ENCODE results near the gene CREB1.

CREB1 gene

DNA sequence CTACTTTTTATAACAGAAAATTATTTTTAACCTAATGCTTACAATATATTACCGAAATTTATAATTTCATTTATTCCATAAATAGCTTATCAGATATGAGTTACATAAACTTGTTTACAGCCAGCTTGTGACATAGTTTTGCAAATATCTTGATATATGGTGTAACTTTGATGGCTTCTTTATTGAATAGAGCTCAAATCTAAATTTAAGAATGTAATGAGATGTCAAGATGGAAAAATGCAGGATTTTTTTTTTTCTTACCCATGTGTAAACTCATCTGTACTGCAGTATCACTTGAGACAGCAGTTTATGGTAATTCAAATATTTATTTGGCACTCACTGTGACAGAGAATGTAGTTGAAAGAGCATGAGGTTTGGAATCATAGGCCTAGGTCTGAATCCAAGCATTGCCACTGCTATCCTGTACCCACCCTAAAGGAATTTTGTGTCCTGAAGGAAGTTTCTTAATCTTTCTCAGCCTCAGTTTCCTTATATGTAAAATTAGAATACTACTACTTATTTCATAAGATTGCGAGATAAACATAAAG, 3.8 kb downstream of the CREB1 start:
- no peak overlapping the region for H3K4me3 ChIP-seq (ENCODE audit: low read depth, low read length)
- no peak for DNase-seq (ENCODE audit: low read depth)

DNA sequence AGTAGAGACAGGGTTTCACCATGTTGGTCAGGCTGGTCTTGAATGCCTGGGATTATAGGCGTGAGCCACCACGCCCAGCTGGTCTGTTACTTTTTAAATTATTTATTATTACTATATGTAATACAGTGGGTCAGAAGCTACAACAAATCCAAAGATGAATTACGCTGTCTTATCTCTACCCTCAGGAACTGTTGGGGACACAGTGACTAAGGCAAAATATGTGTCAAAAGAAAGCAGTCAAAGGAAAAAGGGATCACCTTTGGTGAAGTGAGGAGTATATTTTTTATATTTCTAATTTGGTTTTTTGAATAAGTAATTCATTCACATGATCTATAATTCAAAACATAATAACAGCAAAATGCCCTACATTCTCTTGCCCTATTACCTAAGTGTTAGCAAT, 4.7 kb downstream of the CREB1 start:
- H3K4me3 ChIP-seq (ENCODE audit: low read depth, low read length), result no peak overlapping the region

DNA sequence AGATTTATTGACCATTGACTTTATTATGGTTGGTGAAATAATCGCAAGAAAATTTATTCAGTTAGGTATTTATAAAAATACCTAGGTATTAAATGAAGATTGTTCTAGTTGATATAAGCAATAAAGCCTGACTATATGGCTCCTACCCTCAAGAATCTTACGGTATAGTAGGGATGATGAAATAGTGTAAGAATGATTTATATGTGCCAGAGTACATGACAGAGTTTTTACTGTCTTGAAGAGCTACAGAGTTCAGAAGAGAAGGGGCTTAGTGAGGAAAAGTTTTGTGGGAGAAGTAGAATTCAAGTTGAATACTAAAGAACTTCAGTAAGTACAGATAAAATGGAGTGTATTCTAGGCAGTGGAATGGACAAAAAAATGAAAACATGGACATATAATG, 9.7 kb downstream of the CREB1 start:
- no peak overlapping the region for H3K4me3 ChIP-seq (ENCODE audit: low read depth, low read length)
- no peak for DNase-seq (ENCODE audit: low read depth)

More for the DNA sequence above, 4.7 kb downstream of the CREB1 start:
- no peak for DNase-seq (ENCODE audit: low read depth)

DNA sequence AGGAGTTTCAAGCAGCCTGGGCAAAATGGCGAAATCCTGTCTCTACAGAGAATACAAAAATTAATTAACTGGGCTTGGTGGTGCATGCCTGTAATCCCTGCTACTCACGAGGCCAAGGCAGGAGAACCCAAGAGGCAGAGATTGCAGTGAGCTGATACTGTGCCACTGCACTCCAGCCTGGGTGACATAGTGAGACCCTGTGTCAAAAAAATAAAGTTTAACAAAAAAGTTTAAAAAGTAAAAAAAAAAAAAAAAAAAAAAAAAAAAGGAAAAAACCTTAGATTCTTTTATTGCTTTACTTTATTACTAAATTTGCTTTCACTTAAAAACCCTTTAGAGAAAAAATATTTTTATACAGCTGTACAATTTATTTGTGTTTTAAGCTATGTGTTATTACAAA, 10.7 kb downstream of the CREB1 start:
- DNase-seq (ENCODE audit: low read depth), result no peak
- no peak overlapping the region for H3K4me3 ChIP-seq (ENCODE audit: low read depth, low read length)

DNA sequence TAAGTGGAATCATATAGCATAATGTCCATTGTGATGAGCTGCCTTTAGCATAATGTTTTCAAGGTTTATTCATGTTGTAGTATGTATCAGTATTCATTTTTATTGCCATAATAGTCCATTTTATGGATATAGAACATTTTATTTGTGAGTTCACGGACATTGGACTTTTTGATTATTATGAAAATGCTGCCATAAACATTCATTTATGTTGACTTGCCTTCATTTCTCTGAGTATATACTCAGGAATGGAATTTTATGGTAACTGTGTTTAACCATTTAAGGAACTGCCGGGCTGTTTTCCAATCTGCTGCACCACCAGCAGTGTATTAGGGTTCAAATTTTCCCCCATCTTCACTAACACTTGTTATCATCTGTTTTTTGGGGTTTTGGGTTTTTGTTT, 12.2 kb downstream of the CREB1 start:
- no peak for DNase-seq (ENCODE audit: low read depth)
- H3K4me3 ChIP-seq (ENCODE audit: low read depth, low read length), result no peak overlapping the region

DNA sequence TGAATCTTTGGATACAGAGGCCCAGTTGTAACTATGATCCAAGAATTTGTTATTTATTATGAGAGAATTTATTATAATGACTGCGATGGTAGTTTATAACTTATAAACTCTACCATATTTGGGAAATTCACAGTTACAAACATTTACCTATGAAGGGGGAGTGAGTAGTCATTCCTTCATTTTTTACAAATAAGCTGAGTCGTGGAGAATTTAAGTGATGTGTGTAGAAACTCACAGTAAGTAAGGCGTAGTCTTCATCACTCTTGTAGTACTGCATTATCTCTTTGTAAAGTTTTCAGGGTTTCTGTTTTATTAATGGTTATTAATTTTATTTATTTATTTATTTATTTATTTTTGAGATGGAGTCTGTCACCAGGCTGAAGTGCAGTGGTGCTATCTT, 13.5 kb downstream of the CREB1 start:
- no peak overlapping the region for H3K4me3 ChIP-seq (ENCODE audit: low read depth, low read length)

DNA sequence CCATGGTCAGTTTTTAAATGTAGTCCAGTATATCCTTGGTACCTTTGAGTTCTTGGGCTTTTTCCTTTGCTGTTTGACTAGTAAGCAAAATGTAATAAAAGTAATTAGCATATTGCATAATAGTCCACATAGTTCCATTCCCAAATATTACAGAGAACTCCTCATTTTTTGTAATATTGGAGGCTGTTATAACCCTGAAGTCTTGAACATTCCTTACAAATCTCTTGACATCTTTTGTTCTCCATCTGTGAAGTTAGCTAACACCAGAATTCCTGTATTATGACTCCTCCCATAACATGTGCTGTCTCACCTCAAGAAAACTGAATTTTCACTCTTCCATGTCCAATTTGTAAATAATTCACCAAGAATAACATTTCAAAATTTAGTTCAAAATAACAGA, 17.1 kb downstream of the CREB1 start:
- H3K4me3 ChIP-seq (ENCODE audit: low read depth, low read length), result no peak overlapping the region
- no peak for DNase-seq (ENCODE audit: low read depth)

More for the DNA sequence above, 13.5 kb downstream of the CREB1 start:
- DNase-seq (ENCODE audit: low read depth), result no peak

DNA sequence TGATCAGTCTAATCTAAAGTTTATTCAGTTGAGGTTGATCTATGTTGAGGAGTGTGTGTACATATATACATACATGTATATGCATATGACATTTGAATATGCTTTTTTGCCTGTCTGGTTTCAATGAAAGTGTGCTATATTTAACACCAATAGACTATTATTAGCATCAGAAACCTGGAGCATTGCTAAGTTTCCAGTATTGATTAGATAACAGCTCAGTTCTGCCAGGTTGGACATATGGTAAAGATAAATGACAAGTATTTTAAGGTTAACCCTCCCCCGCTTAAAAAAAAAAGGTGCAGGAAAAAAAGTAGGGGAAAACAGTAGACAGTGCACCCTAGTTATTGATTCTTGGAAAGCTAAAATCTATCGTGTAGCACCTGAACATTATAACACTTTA, 19.4 kb downstream of the CREB1 start:
- no peak overlapping the region for H3K4me3 ChIP-seq (ENCODE audit: low read depth, low read length)
- DNase-seq (ENCODE audit: low read depth), result no peak

DNA sequence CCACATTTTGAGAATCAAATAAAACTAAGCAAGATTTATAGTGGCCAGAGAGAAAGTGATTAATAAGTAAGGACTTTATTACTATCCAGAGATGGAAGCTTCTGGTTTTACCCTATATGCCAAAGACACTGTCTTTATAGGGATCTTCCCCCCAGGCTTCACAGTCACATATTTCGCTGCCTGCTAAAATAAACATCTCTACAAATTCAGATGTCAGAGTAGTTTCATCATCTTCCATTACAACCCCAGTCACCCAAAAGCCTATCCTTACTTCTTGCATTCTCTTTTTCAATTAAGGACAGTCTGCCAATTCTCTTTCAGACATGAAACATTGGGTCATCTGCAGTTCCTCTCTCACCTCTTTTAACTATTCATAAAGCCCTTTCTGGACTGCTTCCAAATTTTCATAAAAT, 28.3 kb downstream of the CREB1 start:
- DNase-seq (ENCODE audit: low read depth), result peak; percentile 84
- H3K4me3 ChIP-seq (ENCODE audit: low read depth, low read length), result no peak overlapping the region

DNA sequence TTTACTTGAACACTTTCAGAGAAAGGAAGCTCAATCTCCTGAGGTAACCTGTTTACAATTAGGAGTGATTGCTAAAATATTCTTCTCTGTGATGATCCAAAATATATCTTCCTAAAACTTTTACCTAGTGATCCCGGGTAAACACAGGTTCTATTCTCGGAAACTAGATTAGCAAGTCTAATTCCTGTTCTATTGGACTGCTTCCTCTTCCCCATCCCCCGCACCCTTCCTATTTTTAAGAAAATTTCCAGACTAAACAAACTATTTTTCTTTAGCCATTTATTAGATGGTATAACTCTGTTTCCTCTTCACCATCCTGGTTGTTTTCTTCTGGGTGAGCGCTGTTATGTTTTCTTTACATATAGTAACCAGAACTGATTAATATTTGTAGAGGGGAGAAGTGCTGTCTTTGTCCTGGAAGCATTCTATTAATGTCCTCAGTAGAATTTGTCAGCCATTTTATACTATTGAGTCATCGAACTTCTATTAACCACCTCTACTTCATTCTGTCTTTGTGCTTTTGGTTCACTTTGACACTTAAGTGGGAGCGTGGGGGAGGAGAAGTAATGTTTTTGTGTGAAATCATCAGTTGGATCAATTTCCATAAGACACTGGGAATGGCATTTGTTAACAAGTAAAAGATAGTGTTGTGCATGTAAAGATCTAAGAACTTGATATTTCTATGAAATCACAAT, 31.8 kb downstream of the CREB1 start:
- no peak for DNase-seq (ENCODE audit: low read depth)

DNA sequence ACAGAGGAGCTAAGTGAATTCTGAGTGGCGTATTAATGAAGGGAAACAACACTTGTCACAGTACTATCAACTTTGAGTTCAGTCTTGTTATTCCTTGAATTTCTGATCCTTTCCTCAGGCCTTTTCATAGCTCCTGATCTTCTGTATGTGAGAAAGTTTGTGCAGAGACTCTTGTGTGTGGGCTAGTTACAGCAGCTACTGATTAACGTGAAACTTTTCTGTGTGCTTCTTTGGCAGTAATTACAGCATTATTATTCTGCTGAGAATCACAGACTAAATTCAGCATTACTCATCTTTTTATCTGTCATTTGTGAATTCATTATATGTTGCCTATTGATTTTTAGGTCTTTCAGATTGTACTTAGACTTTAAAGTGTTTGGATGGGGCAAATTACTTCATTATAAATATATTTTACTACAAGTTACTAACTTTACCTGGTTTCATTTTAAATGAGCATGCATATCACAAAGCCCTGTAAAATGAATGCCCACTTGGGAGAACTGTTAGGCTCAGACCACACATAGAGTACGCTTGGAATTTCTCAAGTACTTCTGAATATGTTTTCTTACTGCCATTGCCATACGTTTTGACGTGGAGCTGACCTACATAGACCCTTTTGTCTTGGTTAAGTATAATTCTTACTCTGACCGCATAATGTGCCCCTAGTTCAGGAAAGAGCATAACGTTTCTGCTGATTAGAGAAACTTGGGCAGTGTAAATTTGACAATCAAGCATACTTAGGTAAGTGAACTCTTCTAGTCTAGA, 36.2 kb downstream of the CREB1 start:
- no peak overlapping the region for H3K4me3 ChIP-seq (ENCODE audit: low read depth, low read length)
- DNase-seq (ENCODE audit: low read depth), result no peak

More for the DNA sequence above, 31.8 kb downstream of the CREB1 start:
- H3K4me3 ChIP-seq (ENCODE audit: low read depth, low read length), result no peak overlapping the region

DNA sequence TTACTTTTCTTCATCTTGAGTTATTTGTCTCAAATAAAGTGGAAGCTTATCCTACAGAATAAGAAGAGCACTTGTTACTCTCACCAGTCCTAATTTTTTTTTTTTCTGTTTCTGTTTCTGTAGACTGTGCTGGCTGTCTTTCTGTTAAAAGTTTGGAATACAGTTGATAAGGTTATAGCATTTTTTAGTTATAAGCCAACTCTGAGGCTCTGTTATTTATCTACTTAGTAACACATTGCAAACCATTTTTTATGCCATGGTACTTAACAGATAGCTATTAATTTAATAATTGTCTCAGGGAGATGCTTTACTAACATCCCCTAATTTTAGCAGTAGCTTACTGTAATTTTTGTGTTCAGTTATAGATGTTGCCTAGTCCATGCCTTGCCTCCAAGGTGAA, 37.9 kb downstream of the CREB1 start:
- no peak overlapping the region for H3K4me3 ChIP-seq (ENCODE audit: low read depth, low read length)
- DNase-seq (ENCODE audit: low read depth), result no peak

DNA sequence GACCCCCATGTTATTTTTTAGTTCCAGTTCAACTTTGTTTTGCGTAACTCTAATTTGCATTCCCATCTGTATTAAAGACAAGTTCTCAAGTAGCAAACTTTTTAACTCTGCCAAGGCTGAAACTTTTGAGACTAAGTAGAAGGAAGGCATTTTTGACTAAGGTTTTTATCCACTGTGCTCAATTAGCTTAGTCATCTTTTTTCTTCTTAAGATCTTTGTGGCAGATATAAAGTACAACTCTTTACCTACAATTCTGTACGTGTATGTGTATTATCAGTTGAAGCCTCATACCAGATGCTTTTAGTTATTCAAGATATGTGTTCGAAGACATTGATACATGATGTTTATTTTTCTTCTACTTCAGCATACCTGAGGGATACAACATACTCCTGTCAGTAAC, 41.6 kb downstream of the CREB1 start:
- no peak overlapping the region for H3K4me3 ChIP-seq (ENCODE audit: low read depth, low read length)
- no peak for DNase-seq (ENCODE audit: low read depth)

DNA sequence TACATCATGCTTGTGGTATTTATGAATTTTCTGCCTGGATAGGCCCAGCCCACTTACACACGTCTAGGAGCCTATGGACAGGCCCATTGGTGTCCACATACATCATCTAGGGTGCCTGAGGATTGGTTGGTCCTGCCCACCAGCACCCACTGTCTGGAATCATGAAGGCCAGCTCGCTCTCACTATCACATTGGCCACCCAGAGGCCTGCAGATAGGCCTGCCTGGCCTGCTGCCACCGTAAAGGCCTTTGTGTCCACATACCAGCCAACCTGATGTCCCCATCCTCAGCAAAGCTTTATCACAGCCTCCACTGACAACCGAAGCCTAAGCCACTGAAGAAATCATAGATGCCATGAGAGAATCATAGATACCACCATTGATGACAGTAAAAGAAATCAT, 55.2 kb downstream of the CREB1 start:
- H3K4me3 ChIP-seq (ENCODE audit: low read depth, low read length), result no peak overlapping the region
- no peak for DNase-seq (ENCODE audit: low read depth)

DNA sequence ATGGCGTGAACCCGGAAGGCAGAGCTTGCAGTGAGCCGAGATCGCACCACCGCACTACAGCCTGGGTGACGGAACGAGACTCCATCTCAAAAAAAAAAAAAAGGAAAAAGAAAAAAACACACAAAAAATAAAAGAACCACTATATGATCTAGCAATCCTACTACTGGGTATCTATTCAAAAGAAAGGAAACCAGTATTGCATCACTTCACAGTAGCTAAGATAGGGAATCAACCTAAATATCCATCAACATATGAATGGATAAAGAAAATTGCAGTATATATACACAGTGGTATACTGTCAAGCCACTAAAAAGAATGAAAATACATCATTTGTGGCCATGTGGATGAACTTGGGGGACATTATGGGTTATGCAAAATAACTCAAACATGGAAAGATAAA, 57.5 kb downstream of the CREB1 start:
- DNase-seq (ENCODE audit: low read depth), result no peak
- no peak overlapping the region for H3K4me3 ChIP-seq (ENCODE audit: low read depth, low read length)

DNA sequence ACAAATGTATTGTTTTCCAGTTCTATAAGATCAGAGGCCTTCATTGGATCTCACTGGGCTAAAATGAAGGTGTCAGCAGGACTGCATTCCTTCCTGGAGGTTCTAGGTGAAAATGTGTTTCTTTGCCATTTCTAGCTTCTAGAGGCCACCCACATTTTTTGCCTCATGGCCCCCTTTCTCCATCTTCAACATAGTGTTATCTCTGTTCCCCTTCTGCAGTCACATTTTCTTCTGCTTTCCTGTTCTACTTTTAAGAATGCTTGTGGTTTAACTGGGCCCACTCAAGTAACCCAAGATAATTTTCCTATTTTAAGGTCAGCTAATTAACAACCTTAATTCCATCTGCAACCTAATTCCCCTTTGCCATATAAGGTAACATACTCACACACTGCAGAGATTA, 59.4 kb downstream of the CREB1 start:
- DNase-seq (ENCODE audit: low read depth), result no peak
- no peak overlapping the region for H3K4me3 ChIP-seq (ENCODE audit: low read depth, low read length)

DNA sequence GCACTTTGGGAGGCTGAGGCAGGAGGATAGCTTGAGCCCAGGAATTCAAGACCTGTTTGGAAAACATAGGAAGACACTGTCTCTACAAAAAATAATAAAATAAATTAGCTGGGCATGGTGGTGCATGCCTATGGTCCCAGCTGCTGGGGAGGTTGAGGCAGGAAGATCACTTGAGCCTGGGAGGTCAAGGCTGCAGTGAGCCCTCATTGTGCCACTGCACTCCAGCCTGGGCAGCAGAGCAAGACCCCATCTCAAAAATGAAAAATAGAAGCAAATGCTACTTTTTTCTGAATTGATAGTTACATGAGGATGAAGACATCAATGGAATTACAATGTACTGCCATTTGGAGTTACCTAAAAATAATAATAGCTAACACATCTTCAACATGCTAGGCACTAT, 63.5 kb downstream of the CREB1 start:
- no peak for DNase-seq (ENCODE audit: low read depth)
- no peak overlapping the region for H3K4me3 ChIP-seq (ENCODE audit: low read depth, low read length)

DNA sequence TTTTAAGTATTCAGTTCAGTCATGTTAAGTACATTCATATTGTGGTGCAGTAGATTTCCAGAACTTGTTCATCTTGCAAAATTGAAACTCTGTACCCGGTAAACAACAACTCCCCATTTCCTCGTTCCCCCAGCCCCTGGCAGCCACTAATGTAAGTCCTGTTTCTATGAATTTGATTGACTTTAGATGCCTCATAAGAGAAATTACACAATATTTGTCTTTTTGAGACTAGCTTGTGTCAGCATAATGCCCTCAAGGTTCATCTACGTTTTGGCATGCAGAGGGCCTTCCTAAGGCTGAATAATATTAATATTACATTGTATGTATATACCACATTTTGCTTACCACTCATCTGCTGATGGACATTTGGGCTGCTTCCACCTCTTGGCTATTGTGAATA, 64.5 kb downstream of the CREB1 start:
- no peak overlapping the region for H3K4me3 ChIP-seq (ENCODE audit: low read depth, low read length)
- no peak for DNase-seq (ENCODE audit: low read depth)

DNA sequence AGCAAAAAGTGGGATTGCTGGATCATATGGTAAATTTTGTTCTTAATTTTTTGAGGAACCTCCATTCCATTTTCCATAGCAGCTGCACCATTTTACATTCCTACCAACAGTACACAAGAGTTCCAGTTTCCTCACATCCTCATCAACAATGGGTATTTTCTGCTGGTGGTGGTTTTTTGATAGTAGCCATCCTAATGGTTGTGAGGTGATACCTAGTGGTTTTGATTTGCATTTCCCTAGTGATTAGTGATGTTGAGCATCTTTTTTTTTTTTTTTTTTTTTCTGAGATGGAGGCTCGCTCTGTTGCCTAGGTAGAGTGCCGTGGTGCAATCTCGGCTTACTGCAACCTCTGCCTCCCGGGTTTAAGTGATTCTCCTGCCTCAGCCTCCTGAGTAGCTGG, 65.0 kb downstream of the CREB1 start:
- no peak for DNase-seq (ENCODE audit: low read depth)
- no peak overlapping the region for H3K4me3 ChIP-seq (ENCODE audit: low read depth, low read length)

DNA sequence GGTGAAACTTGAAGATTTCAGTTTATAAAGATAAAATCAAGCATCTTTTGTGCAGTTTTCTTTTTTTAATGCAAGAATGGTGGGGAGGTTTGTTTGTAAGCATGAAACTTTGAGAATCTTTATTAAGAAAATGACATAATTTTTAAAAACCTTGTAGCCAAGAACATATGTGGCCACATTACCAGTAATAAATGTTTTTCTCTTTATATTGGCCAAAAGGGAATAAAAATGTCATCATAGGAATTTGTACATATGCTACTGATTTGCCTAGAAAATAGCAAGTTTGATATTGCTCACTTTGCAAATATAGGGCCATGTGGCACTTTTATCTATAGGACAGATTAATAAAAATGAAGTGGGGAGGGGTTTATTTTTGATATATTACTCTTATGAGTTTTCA, 69.9 kb downstream of the CREB1 start:
- no peak overlapping the region for H3K4me3 ChIP-seq (ENCODE audit: low read depth, low read length)
- no peak for DNase-seq (ENCODE audit: low read depth)

DNA sequence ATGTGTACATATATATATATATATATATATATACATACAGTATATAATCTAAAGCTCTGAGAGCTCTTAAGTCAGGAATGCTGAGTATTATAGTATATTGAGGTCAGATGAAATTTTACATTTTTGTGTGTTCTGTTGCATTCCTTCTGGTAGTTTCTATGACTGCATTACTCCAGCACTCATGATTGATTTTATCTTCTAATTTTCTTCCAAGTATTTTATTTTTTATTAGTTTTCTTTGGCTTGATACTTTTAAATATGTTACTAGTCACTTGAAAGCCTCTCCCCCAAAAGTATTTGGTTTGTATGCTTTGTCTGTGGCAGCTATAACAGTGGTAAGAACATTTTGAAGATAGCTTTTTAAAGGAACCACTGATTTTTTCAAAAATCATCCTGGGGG, 70.5 kb downstream of the CREB1 start:
- no peak overlapping the region for H3K4me3 ChIP-seq (ENCODE audit: low read depth, low read length)
- no peak for DNase-seq (ENCODE audit: low read depth)
